KMS-11 (cell line): ENCODE results near the gene CENPQ.

Source experiments
- H2AFZ ChIP-seq: fragments of 200-600 bp; sonication (generic); 2 replicates; pipeline ENCODE4 v1.6.1; 2016; ENCODE audit warnings: antibody characterized with exemption, mixed run types, low read depth
- H3K27ac ChIP-seq: fragments of 200-600 bp; sonication (generic); 2 replicates; pipeline ENCODE4 v1.6.1; 2016; ENCODE audit warnings: mild to moderate bottlenecking, mixed run types
- H3K27me3 ChIP-seq: fragments of 200-600 bp; sonication (generic); 2 replicates; pipeline ENCODE4 v1.6.1; 2017; ENCODE audit warnings: mild to moderate bottlenecking, low read depth, mixed run types, moderate library complexity; ENCODE audit not compliant: insufficient read depth
- H3K36me3 ChIP-seq: fragments of 200-600 bp; sonication (generic); 2 replicates; pipeline ENCODE4 v1.6.1; 2017; ENCODE audit warnings: mild to moderate bottlenecking, mixed run types; ENCODE audit not compliant: insufficient read depth
- H3K4me1 ChIP-seq: fragments of 200-600 bp; sonication (generic); 2 replicates; pipeline ENCODE4 v1.6.1; 2016; ENCODE audit warnings: mild to moderate bottlenecking, low read depth, mixed run types; ENCODE audit not compliant: poor library complexity, severe bottlenecking
- H3K4me2 ChIP-seq: fragments of 200-600 bp; sonication (generic); 2 replicates; pipeline ENCODE4 v1.7.0; 2016; ENCODE audit warnings: mild to moderate bottlenecking, mixed run types
- H3K4me3 ChIP-seq: fragments of 200-600 bp; sonication (generic); IDR thresholded peaks from 2 replicates; pipeline ENCODE4 v1.6.1; 2017; ENCODE audit warnings: low read depth, low read length, mixed read lengths; ENCODE audit not compliant: insufficient read depth
- H3K79me2 ChIP-seq: fragments of 200-600 bp; sonication (generic); 2 replicates; pipeline ENCODE4 v1.6.1; 2016; ENCODE audit warnings: low read depth, mixed run types; ENCODE audit not compliant: insufficient read depth
- H3K9ac ChIP-seq: fragments of 200-600 bp; sonication (generic); 2 replicates; pipeline ENCODE4 v1.6.1; 2016; ENCODE audit warnings: mild to moderate bottlenecking, mixed run types
- H4K20me1 ChIP-seq: fragments of 200-600 bp; sonication (generic); 2 replicates; pipeline ENCODE4 v1.6.1; 2016; ENCODE audit warnings: mild to moderate bottlenecking, mixed run types; ENCODE audit not compliant: insufficient read depth
- TF ChIP-seq, protein P1 (sequence below): fragments of 200-600 bp; sonication (generic); conservative IDR thresholded peaks from 2 replicates; pipeline ENCODE4 v1.6.1; 2017; ENCODE audit warnings: low read depth, mild to moderate bottlenecking, antibody characterized with exemption, low read length, moderate library complexity, mixed read lengths

Gene CENPQ

DNA sequence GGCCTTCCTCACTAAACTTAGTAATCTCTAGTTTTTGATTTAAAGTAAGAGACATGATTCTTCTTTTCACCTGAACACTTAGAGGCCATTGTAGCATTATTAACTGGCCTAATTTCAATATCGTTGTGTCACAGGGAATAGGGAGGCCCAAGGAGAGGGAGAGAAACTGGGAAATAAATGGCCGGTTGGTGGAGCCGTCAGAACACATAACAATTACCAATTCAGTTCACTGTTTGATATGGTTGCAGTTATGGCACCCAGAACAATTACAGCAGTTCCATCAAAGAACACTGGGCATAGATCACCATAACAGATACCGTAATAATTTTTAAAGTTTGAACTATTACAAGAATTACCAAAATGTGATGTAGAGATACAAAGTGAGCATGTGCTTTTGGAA is 27.5 kb downstream of the CENPQ start:
- H3K4me1 ChIP-seq = no peaks in the 10 kb centered on the region
- no peak overlapping the region for H2AFZ ChIP-seq
- H3K27me3 ChIP-seq = no peaks in the 10 kb centered on the region
- H3K9ac ChIP-seq = no peak overlapping the region
- H3K79me2 ChIP-seq = no peaks in the 10 kb centered on the region
- no peaks in the 10 kb centered on the region for H4K20me1 ChIP-seq
- TF ChIP-seq, protein P1, sequence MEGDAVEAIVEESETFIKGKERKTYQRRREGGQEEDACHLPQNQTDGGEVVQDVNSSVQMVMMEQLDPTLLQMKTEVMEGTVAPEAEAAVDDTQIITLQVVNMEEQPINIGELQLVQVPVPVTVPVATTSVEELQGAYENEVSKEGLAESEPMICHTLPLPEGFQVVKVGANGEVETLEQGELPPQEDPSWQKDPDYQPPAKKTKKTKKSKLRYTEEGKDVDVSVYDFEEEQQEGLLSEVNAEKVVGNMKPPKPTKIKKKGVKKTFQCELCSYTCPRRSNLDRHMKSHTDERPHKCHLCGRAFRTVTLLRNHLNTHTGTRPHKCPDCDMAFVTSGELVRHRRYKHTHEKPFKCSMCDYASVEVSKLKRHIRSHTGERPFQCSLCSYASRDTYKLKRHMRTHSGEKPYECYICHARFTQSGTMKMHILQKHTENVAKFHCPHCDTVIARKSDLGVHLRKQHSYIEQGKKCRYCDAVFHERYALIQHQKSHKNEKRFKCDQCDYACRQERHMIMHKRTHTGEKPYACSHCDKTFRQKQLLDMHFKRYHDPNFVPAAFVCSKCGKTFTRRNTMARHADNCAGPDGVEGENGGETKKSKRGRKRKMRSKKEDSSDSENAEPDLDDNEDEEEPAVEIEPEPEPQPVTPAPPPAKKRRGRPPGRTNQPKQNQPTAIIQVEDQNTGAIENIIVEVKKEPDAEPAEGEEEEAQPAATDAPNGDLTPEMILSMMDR = no peak
- no peak overlapping the region for H3K4me3 ChIP-seq
- no peak overlapping the region for H3K4me2 ChIP-seq
- H3K27ac ChIP-seq = no peak overlapping the region
- no peaks in the 10 kb centered on the region for H3K36me3 ChIP-seq

DNA sequence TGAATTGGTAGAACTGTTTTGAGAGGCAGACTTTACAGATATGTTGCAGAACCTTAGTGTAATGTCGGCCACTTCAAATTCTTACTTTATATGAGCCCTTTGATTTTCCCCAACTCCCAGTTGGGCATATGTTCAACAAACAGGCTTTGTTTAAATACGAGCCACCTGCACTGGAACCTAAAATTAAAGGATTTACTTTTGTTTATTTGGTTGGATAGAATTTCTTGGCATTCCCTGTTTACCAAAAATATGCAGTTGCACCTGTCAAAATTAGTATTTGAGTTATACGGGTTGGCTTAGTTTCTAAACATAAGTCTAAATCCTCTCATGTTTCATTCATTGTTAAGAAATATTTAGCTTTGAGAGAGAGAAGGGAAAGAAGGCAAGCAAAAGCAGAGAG is 34.1 kb downstream of the CENPQ start:
- no peaks in the 10 kb centered on the region for H3K27me3 ChIP-seq
- H3K4me3 ChIP-seq = no peak overlapping the region
- no peak overlapping the region for H3K9ac ChIP-seq
- no peaks in the 10 kb centered on the region for H3K36me3 ChIP-seq
- H3K4me2 ChIP-seq = no peak overlapping the region
- no peaks in the 10 kb centered on the region for H3K79me2 ChIP-seq
- H4K20me1 ChIP-seq = no peaks in the 10 kb centered on the region
- TF ChIP-seq, protein P1 = no peak
- H3K27ac ChIP-seq = no peak overlapping the region
- no peak overlapping the region for H2AFZ ChIP-seq
- no peaks in the 10 kb centered on the region for H3K4me1 ChIP-seq

DNA sequence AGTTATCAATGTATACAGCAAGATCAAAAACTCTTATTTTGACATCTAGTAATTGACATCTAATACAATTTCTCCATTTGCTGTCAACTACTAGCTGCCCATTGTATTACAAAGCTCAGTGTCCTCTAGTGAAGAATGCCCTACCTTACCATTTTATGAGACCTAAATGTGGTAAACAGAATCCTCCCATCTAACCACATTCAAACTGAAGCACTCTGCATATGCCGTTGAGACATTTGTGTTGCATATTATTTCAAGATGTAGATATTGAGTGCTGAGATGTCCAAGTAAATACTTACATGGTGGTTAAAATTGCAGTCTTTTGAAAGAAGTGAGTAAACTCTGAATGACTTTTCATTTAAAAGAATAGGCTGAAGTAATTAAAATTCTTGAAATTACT is 36.0 kb downstream of the CENPQ start:
- H3K79me2 ChIP-seq = no peaks in the 10 kb centered on the region
- TF ChIP-seq, protein P1 = no peak
- H3K4me1 ChIP-seq = no peaks in the 10 kb centered on the region
- H2AFZ ChIP-seq = no peak overlapping the region
- H3K36me3 ChIP-seq = no peaks in the 10 kb centered on the region
- H3K4me2 ChIP-seq = no peak overlapping the region
- H3K27me3 ChIP-seq = no peaks in the 10 kb centered on the region
- no peaks in the 10 kb centered on the region for H4K20me1 ChIP-seq
- H3K9ac ChIP-seq = no peak overlapping the region
- H3K27ac ChIP-seq = no peak overlapping the region
- H3K4me3 ChIP-seq = no peak overlapping the region

DNA sequence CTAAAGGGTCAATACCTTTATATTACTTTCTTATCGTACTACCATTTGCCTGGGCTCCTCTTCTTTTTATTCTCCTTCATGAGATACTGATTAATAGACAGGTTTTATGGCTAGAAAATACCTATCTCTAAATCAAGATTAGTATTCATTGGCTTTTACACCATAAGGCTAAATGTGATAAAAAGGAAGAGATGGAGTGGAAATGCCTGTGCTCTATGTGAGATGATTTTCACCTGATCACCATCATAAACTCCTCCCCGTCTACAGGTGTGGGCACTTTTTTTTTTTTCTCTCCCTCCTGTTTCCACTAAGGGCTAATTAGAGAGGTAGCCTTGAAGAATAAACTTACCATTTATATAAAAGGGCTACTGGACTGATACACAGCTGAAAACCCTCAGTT is 36.5 kb downstream of the CENPQ start, which contains the start of gene GLYATL3:
Gene GLYATL3 (plus strand): TSS at position 301 of the 400 bp plus-strand sequence. CDS start 12,068 bp downstream, outside the sequence.
- Histone ChIP-seq H3K79me2 (no peaks in the 10 kb centered on the region), H3K9ac (no peak within 1 kb of the TSS), H3K4me2 (no peak within 1 kb of the TSS), H3K27ac (no peak within 1 kb of the TSS), H2AFZ (no peak within 1 kb of the TSS), H3K4me3 (no peak within 1 kb of the TSS), H3K36me3 (no peaks in the 10 kb centered on the region), H3K27me3 (no peaks in the 10 kb centered on the region), H3K4me1 (no peaks in the 10 kb centered on the region), H4K20me1 (no peaks in the 10 kb centered on the region)
- TF ChIP-seq, protein P1 = no peak
